GM12878 (cell line): Measurements from ENCODE around the gene JMY. TPM values are rescaled to one million over a fixed set of nuclear protein-coding genes. Genes with fewer than 3 reads are reported as not detected.

ENCODE experiments used
- CEBPZ ChIP-seq: fragments of 150-350 bp; IDR thresholded peaks from 2 replicates; pipeline ENCODE4 v1.6.1; 2016; ENCODE audit warnings: low read depth, low read length
- CUX1 ChIP-seq: IDR thresholded peaks from 2 replicates; pipeline ENCODE4 v1.6.1; 2012; ENCODE audit warnings: improper control_type of control experiment, low read depth, low read length; ENCODE audit not compliant: insufficient replicate concordance
- EP300 ChIP-seq, 2 experiments: fragments of 150-350 bp in 1 of 2; IDR thresholded peaks; 2 replicates each; pipeline ENCODE4 v1.6.1; 2011 to 2012; ENCODE audit warnings: low read depth in 2 of 2, low read length in 2 of 2, borderline replicate concordance in 1 of 2, improper control_type of control experiment in 1 of 2, inconsistent platforms in 1 of 2; ENCODE audit not compliant: control insufficient read depth in 1 of 2
- FOXM1 ChIP-seq: IDR thresholded peaks from 2 replicates; pipeline ENCODE4 v1.6.1; 2012; ENCODE audit warnings: low read depth, mild to moderate bottlenecking, inconsistent platforms, low read length, moderate library complexity
- IKZF2 ChIP-seq, 2 experiments: fragments of 450-650 bp; IDR thresholded peaks; 2 replicates each; pipeline ENCODE4 v1.6.1; 2017; ENCODE audit warnings: mild to moderate bottlenecking in 2 of 2, moderate library complexity in 2 of 2
- MXI1 ChIP-seq: fragments of 150-350 bp; IDR thresholded peaks from 2 replicates; pipeline ENCODE4 v1.6.1; 2011; ENCODE audit warnings: low read depth, mild to moderate bottlenecking, inconsistent platforms, low read length, improper control_type of control experiment
- POLR2A ChIP-seq: IDR thresholded peaks from 2 replicates; pipeline ENCODE4 v1.6.1; 2011; ENCODE audit warnings: low read depth, mild to moderate bottlenecking, low read length
- RELA ChIP-seq: fragments of 450-650 bp; IDR thresholded peaks from 2 replicates; pipeline ENCODE4 v1.8.0; 2014; ENCODE audit warnings: borderline replicate concordance; ENCODE audit not compliant: partially characterized antibody
- SIX5 ChIP-seq: IDR thresholded peaks from 2 replicates; pipeline ENCODE4 v1.6.1; 2011; ENCODE audit warnings: mild to moderate bottlenecking, low read depth, low read length, moderate library complexity; ENCODE audit not compliant: severe bottlenecking
- SREBF2 ChIP-seq: IDR thresholded peaks from 2 replicates; pipeline ENCODE4 v1.6.1; 2012; ENCODE audit warnings: mild to moderate bottlenecking, low read length
- ZBTB4 ChIP-seq: fragments of 450-650 bp; formaldehyde crosslinking; IDR thresholded peaks from 2 replicates; pipeline ENCODE4 v1.4.0; 2022; ENCODE audit warnings: mild to moderate bottlenecking, moderate library complexity
- ZNF687 ChIP-seq: fragments of 450-650 bp; IDR thresholded peaks from 2 replicates; pipeline ENCODE4 v1.6.1; 2017; ENCODE audit warnings: mild to moderate bottlenecking, moderate library complexity
- polyA plus RNA-seq, 11 experiments: library from polyadenylated mRNA; depleted of rRNA in 4 of 11; unstranded in 6 of 11; stranded (reverse) in 5 of 11; fragments of >200 nt; fragmentation: Nextera tagmentation in 4 of 11; fragmentation: Illumina TruSeq in 1 of 11; extraction: Ambion mirVana in 4 of 11; extraction: Trizol in 1 of 11; gene quantifications; 1 replicate in 1 of 11; 2 replicates in 10 of 11; pipeline versions ENCODE4 v1.2.1 to v1.2.3, GENCODE V29; 2011 to 2016; ENCODE audit warnings: inconsistent platforms in 2 of 11, missing spikeins in 2 of 11, low read depth in 1 of 11
- total RNA-seq, 4 experiments: library from RNA; depleted of rRNA in 3 of 4; stranded (reverse); fragments of >200 nt in 3 of 4; fragmentation: Illumina TruSeq in 1 of 4; extraction: Trizol in 1 of 4; gene quantifications; 2 replicates each; pipeline versions ENCODE4 v1.2.1 to v1.2.3, GENCODE V29; 2013 to 2021

Gene JMY
- total and polyA plus RNA-seq, 10 of the 15 experiments (the other 5 are each of a cell fraction or from before 2014, with no cell fraction given): 0.63 to 4.8 (median 2.4) TPM

- peak; percentile 88 for TF ChIP-seq ZNF687
- TF ChIP-seq CEBPZ: no peak
- TF ChIP-seq ZBTB4 (CRISPR knock-in tag): no peak
- no peak for TF ChIP-seq EP300 (IDR thresholded peaks at IDR 0.05; ENCODE audit: borderline replicate concordance in 1 of 2, control insufficient read depth in 1 of 2, low read depth in 2 of 2, low read length in 2 of 2)
- TF ChIP-seq SIX5: no peak
- no peak for TF ChIP-seq FOXM1
- no peak for TF ChIP-seq SREBF2
- peak; percentile 52; the same call in 1 of the 2 replicates for TF ChIP-seq MXI1
- no peak for TF ChIP-seq RELA
- peak; percentile 79 to 80 for TF ChIP-seq IKZF2 (IDR thresholded peaks at IDR 0.05)
- peak; percentile 90 for TF ChIP-seq POLR2A
- no peak for TF ChIP-seq CUX1
Measured at GRCh38 chr5:79235634-79236361, at the start of gene JMY (continued).
